ENCODE measurements around the gene MLH1.

DNA sequence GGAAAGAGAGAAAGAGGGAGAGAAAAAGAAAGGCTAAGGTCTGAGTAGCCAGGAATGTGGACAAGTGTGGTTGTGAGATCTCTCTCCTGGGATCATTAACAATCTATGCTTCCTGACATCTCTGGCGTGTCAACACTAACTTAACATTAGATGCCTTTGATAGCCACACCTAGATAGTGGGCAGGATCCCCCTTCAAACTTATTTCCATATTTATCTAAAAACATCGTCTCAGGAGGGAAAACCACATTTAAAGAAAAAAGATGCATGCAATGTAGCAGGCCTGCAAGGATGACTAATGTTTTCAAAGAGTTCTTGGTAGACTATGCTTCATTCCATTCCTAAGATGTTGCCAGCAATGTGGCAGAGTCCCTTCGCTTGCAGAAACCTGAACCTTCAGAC lies 80.9 kb downstream of the MLH1 start:
- TF ChIP-seq, protein P1, sequence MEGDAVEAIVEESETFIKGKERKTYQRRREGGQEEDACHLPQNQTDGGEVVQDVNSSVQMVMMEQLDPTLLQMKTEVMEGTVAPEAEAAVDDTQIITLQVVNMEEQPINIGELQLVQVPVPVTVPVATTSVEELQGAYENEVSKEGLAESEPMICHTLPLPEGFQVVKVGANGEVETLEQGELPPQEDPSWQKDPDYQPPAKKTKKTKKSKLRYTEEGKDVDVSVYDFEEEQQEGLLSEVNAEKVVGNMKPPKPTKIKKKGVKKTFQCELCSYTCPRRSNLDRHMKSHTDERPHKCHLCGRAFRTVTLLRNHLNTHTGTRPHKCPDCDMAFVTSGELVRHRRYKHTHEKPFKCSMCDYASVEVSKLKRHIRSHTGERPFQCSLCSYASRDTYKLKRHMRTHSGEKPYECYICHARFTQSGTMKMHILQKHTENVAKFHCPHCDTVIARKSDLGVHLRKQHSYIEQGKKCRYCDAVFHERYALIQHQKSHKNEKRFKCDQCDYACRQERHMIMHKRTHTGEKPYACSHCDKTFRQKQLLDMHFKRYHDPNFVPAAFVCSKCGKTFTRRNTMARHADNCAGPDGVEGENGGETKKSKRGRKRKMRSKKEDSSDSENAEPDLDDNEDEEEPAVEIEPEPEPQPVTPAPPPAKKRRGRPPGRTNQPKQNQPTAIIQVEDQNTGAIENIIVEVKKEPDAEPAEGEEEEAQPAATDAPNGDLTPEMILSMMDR (IDR thresholded peaks at IDR 0.05), result no peak
- TF ChIP-seq POLR2A (IDR thresholded peaks at IDR 0.05), result no peak
- TF ChIP-seq EP300 (IDR thresholded peaks at IDR 0.05), result no peak
- no peak for TF ChIP-seq POLR2AphosphoS5 (IDR thresholded peaks at IDR 0.05)
